Limb (tissue), 2 donors: ENCODE results near the gene FCRL6.
A peak's percentile ranks its signal among the peaks of the same experiment; 100 is the strongest.

Experiments used
- DNase-seq, 2 donors: peaks; one replicate each; pipeline ENCODE4 v3.0.0-alpha.2; 2016; ENCODE audit errors: extremely low spot score in 2 of 2

The FCRL6 gene

GRCh38 chr1:159802111-159802510 is at the start of gene FCRL6:
Gene FCRL6 (plus strand): TSS chr1:159802360. CDS start chr1:159802425, 65 bp downstream.
- no peak for DNase-seq

- DNase-seq, result no peak
Measured at GRCh38 chr1:159753386-159753785, 48.8 kb upstream of the FCRL6 start.

- DNase-seq, result no peak
Measured at GRCh38 chr1:159755451-159756007, 46.6 kb upstream of the FCRL6 start.

GRCh38 chr1:159756397-159756796 is 45.8 kb upstream of the FCRL6 start:
- DNase-seq, result no peak

GRCh38 chr1:159763686-159764085 is 38.5 kb upstream of the FCRL6 start:
- no peak for DNase-seq

- DNase-seq, result no peak
Measured at GRCh38 chr1:159765806-159766205, 36.4 kb upstream of the FCRL6 start.

GRCh38 chr1:159771127-159771895 is 30.8 kb upstream of the FCRL6 start:
- no peak for DNase-seq

- DNase-seq, result no peak
Measured at GRCh38 chr1:159774465-159774864, 27.7 kb upstream of the FCRL6 start.

- DNase-seq, result no peak
Measured at GRCh38 chr1:159775716-159776115, 26.4 kb upstream of the FCRL6 start.

GRCh38 chr1:159778266-159778665 is 23.9 kb upstream of the FCRL6 start:
- no peak for DNase-seq

GRCh38 chr1:159779403-159779851 is 22.7 kb upstream of the FCRL6 start:
- DNase-seq, result no peak

GRCh38 chr1:159780583-159781582 is 21.3 kb upstream of the FCRL6 start, which contains the start of gene DUSP23:
Gene DUSP23 (plus strand): TSS chr1:159780962. CDS start chr1:159781101, 139 bp downstream.
- DNase-seq, result peak; percentile 97

- DNase-seq, result no peak
Measured at GRCh38 chr1:159781992-159782391, 20.2 kb upstream of the FCRL6 start.

- no peak for DNase-seq
Measured at GRCh38 chr1:159783724-159784123, 18.4 kb upstream of the FCRL6 start.

- DNase-seq, result no peak
Measured at GRCh38 chr1:159786465-159786864, 15.7 kb upstream of the FCRL6 start.

GRCh38 chr1:159786966-159787365 is 15.2 kb upstream of the FCRL6 start:
- DNase-seq, result no peak

- DNase-seq, result no peak
Measured at GRCh38 chr1:159790237-159790917, 11.8 kb upstream of the FCRL6 start.

- DNase-seq, result no peak
Measured at GRCh38 chr1:159791031-159791430, 11.1 kb upstream of the FCRL6 start.

- DNase-seq, result no peak
Measured at GRCh38 chr1:159791461-159791860, 10.7 kb upstream of the FCRL6 start.

GRCh38 chr1:159795534-159795933 is 6.6 kb upstream of the FCRL6 start:
- no peak for DNase-seq

- peak; percentile 51 to 75 for DNase-seq
Measured at GRCh38 chr1:159798893-159799292, 3.3 kb upstream of the FCRL6 start.
